SJCRH30 (cell line): ENCODE data around the gene TNFAIP8L1. TPM values are rescaled to one million over a fixed set of nuclear protein-coding genes. Genes with fewer than 3 reads are reported as not detected.

ENCODE experiments used
- DNase-seq, 2 experiments: peaks; one replicate each; pipeline ENCODE4 v3.0.0-alpha.2; 2015 to 2020
- H3K27ac ChIP-seq: fragments of 250-450 bp; sonication (Bioruptor Pico); 2 replicates; pipeline ENCODE4 v1.5.1; 2020; ENCODE audit warnings: mild to moderate bottlenecking, moderate library complexity
- H3K27me3 ChIP-seq: fragments of 250-450 bp; sonication (Bioruptor Pico); 2 replicates; pipeline ENCODE4 v1.5.1; 2020; ENCODE audit warnings: mild to moderate bottlenecking, moderate library complexity
- H3K36me3 ChIP-seq: fragments of 250-450 bp; sonication (Bioruptor Pico); 2 replicates; pipeline ENCODE4 v1.5.1; 2020; ENCODE audit warnings: mild to moderate bottlenecking, moderate library complexity
- H3K4me1 ChIP-seq: fragments of 250-450 bp; sonication (Bioruptor Pico); 2 replicates; pipeline ENCODE4 v1.5.1; 2020; ENCODE audit warnings: mild to moderate bottlenecking, moderate library complexity
- H3K4me3 ChIP-seq: fragments of 250-450 bp; sonication (Bioruptor Pico); 2 replicates; pipeline ENCODE4 v1.5.1; 2020; ENCODE audit warnings: mild to moderate bottlenecking, moderate library complexity
- H3K9me3 ChIP-seq: fragments of 250-450 bp; sonication (Bioruptor Pico); replicated peaks from 2 replicates; pipeline ENCODE4 v1.5.1; 2020; ENCODE audit warnings: mild to moderate bottlenecking, moderate library complexity
- total RNA-seq: library from RNA; depleted of rRNA; stranded (reverse); fragments of >200 nt; shearing (Covaris generic); gene quantifications from 2 replicates; pipeline ENCODE4 v1.2.3, GENCODE V29; 2014

Gene TNFAIP8L1
- total RNA-seq, 1 experiment from 2014 or later, result 8.8 TPM

GRCh38 chr19:4600893-4601292 is 38.4 kb upstream of the TNFAIP8L1 start:
- H3K4me3 ChIP-seq, result no peak overlapping the region
- H3K4me1 ChIP-seq, result peaks cover 18% of the 10 kb centered on the region
- H3K27me3 ChIP-seq, result peaks cover 4% of the 10 kb centered on the region; the same call in 1 of the 2 replicates
- no peaks in the 10 kb centered on the region for H3K36me3 ChIP-seq
- DNase-seq, result no peak
- no peak overlapping the region for H3K27ac ChIP-seq
- H3K9me3 ChIP-seq, result no peaks in the 10 kb centered on the region

GRCh38 chr19:4602173-4602788 is 37.0 kb upstream of the TNFAIP8L1 start:
- Histone ChIP-seq H3K4me3 (no peak overlapping the region), H3K27ac (no peak overlapping the region), H3K36me3 (no peaks in the 10 kb centered on the region), H3K27me3 (peaks cover 4% of the 10 kb centered on the region; the same call in 1 of the 2 replicates), H3K4me1 (peaks cover 6% of the 10 kb centered on the region; the same call in 1 of the 2 replicates), H3K9me3 (no peaks in the 10 kb centered on the region)
- DNase-seq, result no peak

GRCh38 chr19:4602915-4603314 is 36.4 kb upstream of the TNFAIP8L1 start:
- Histone ChIP-seq H3K4me1 (peaks cover 3% of the 10 kb centered on the region; the same call in 1 of the 2 replicates), H3K4me3 (no peak overlapping the region), H3K27me3 (peaks cover 4% of the 10 kb centered on the region; the same call in 1 of the 2 replicates), H3K27ac (no peak overlapping the region), H3K36me3 (no peaks in the 10 kb centered on the region), H3K9me3 (no peaks in the 10 kb centered on the region)
- no peak for DNase-seq

GRCh38 chr19:4604912-4605311 is 34.4 kb upstream of the TNFAIP8L1 start:
- Histone ChIP-seq H3K9me3 (no peaks in the 10 kb centered on the region), H3K27me3 (peaks cover 4% of the 10 kb centered on the region; the same call in 1 of the 2 replicates), H3K27ac (no peak overlapping the region), H3K4me1 (peaks cover 3% of the 10 kb centered on the region; the same call in 1 of the 2 replicates), H3K4me3 (no peak overlapping the region), H3K36me3 (no peaks in the 10 kb centered on the region)
- no peak for DNase-seq

- Histone ChIP-seq H3K36me3 (no peaks in the 10 kb centered on the region), H3K27me3 (peaks cover 4% of the 10 kb centered on the region; the same call in 1 of the 2 replicates), H3K4me3 (no peak overlapping the region), H3K27ac (no peak overlapping the region), H3K4me1 (peaks cover 11% of the 10 kb centered on the region; the same call in 1 of the 2 replicates), H3K9me3 (no peaks in the 10 kb centered on the region)
- DNase-seq, result no peak
These were observed 33.1 kb upstream of the TNFAIP8L1 start for GRCh38 chr19:4606181-4606580.

- H3K27me3 ChIP-seq, result peaks cover 4% of the 10 kb centered on the region; the same call in 1 of the 2 replicates
- no peaks in the 10 kb centered on the region for H3K36me3 ChIP-seq
- H3K4me1 ChIP-seq, result peaks cover 11% of the 10 kb centered on the region; the same call in 1 of the 2 replicates
- peak; percentile 80 to 81 for DNase-seq
- H3K9me3 ChIP-seq, result no peaks in the 10 kb centered on the region
- H3K4me3 ChIP-seq, result peak overlapping the region; percentile 28
- H3K27ac ChIP-seq, result no peak overlapping the region
These were observed 32.2 kb upstream of the TNFAIP8L1 start for GRCh38 chr19:4606921-4607678.

GRCh38 chr19:4609878-4610511 is 29.3 kb upstream of the TNFAIP8L1 start:
- peak; percentile 67 for DNase-seq

GRCh38 chr19:4613254-4613751 is 26.0 kb upstream of the TNFAIP8L1 start:
- Histone ChIP-seq H3K4me3 (no peak overlapping the region), H3K27me3 (no peaks in the 10 kb centered on the region), H3K36me3 (no peaks in the 10 kb centered on the region), H3K9me3 (no peaks in the 10 kb centered on the region), H3K4me1 (peaks cover 14% of the 10 kb centered on the region; the same call in 1 of the 2 replicates), H3K27ac (no peak overlapping the region)
- DNase-seq, result no peak

More at GRCh38 chr19:4609878-4610511, 29.3 kb upstream of the TNFAIP8L1 start:
- Histone ChIP-seq H3K9me3 (no peaks in the 10 kb centered on the region), H3K4me3 (peak overlapping the region; percentile 2; the same call in 1 of the 2 replicates), H3K27ac (no peak overlapping the region), H3K27me3 (peaks cover 4% of the 10 kb centered on the region; the same call in 1 of the 2 replicates), H3K4me1 (peaks cover 11% of the 10 kb centered on the region; the same call in 1 of the 2 replicates), H3K36me3 (no peaks in the 10 kb centered on the region)

GRCh38 chr19:4618019-4618418 is 21.3 kb upstream of the TNFAIP8L1 start:
- H3K9me3 ChIP-seq, result no peaks in the 10 kb centered on the region
- 0 out of 2 replicates have a peak, but pooled peaks cover 4% of the 10 kb centered on the region for H3K27me3 ChIP-seq
- H3K4me1 ChIP-seq, result peaks cover 11% of the 10 kb centered on the region
- H3K27ac ChIP-seq, result no peak overlapping the region
- no peaks in the 10 kb centered on the region for H3K36me3 ChIP-seq
- no peak overlapping the region for H3K4me3 ChIP-seq
- no peak for DNase-seq

GRCh38 chr19:4619668-4620294 is 19.5 kb upstream of the TNFAIP8L1 start:
- Histone ChIP-seq H3K9me3 (no peaks in the 10 kb centered on the region), H3K36me3 (no peaks in the 10 kb centered on the region), H3K27ac (no peak overlapping the region), H3K27me3 (0 out of 2 replicates have a peak, but pooled peaks cover 4% of the 10 kb centered on the region), H3K4me1 (peaks cover 15% of the 10 kb centered on the region), H3K4me3 (no peak overlapping the region)
- DNase-seq, result no peak

- H3K27ac ChIP-seq, result no peak overlapping the region
- H3K4me1 ChIP-seq, result peaks cover 12% of the 10 kb centered on the region
- no peaks in the 10 kb centered on the region for H3K9me3 ChIP-seq
- no peak for DNase-seq
- no peaks in the 10 kb centered on the region for H3K36me3 ChIP-seq
- H3K27me3 ChIP-seq, result 0 out of 2 replicates have a peak, but pooled peaks cover 4% of the 10 kb centered on the region
- no peak overlapping the region for H3K4me3 ChIP-seq
These were observed 18.6 kb upstream of the TNFAIP8L1 start for GRCh38 chr19:4620675-4621074.

- Histone ChIP-seq H3K4me1 (peaks cover 12% of the 10 kb centered on the region), H3K9me3 (no peaks in the 10 kb centered on the region), H3K27ac (no peak overlapping the region), H3K27me3 (0 out of 2 replicates have a peak, but pooled peaks cover 4% of the 10 kb centered on the region), H3K36me3 (no peaks in the 10 kb centered on the region), H3K4me3 (no peak overlapping the region)
- no peak for DNase-seq
These were observed 16.5 kb upstream of the TNFAIP8L1 start for GRCh38 chr19:4622695-4623421.

GRCh38 chr19:4624301-4624700 is 15.0 kb upstream of the TNFAIP8L1 start:
- no peaks in the 10 kb centered on the region for H3K9me3 ChIP-seq
- no peak overlapping the region for H3K27ac ChIP-seq
- H3K36me3 ChIP-seq, result no peaks in the 10 kb centered on the region
- peaks cover 12% of the 10 kb centered on the region for H3K4me1 ChIP-seq
- peak; percentile 27 to 63 for DNase-seq
- 0 out of 2 replicates have a peak, but pooled peaks cover 4% of the 10 kb centered on the region for H3K27me3 ChIP-seq
- H3K4me3 ChIP-seq, result no peak overlapping the region
